WTC11 (cell line): ENCODE results near the gene YTHDF1.

Experiments used
- CBFB ChIP-seq: sonication (generic); formaldehyde crosslinking; IDR thresholded peaks from 2 replicates; pipeline ENCODE4 v1.8.1; 2022; ENCODE audit warnings: mild to moderate bottlenecking, low read depth, missing genetic modification reagents
- CTCF ChIP-seq: fragments of 200-600 bp; IDR thresholded peaks from 2 replicates; pipeline ENCODE4 v1.8.0; 2022; ENCODE audit warnings: antibody characterized with exemption
- FOXP4 ChIP-seq: sonication (generic); formaldehyde crosslinking; IDR thresholded peaks from 2 replicates; pipeline ENCODE4 v1.8.0; 2022; ENCODE audit warnings: mild to moderate bottlenecking, missing genetic modification reagents
- NR2C2 ChIP-seq: sonication (generic); formaldehyde crosslinking; IDR thresholded peaks from 2 replicates; pipeline ENCODE4 v1.8.0; 2022; ENCODE audit warnings: mild to moderate bottlenecking, missing genetic modification reagents
- SMAD4 ChIP-seq: sonication (generic); formaldehyde crosslinking; IDR thresholded peaks from 2 replicates; pipeline ENCODE4 v1.8.0; 2022; ENCODE audit warnings: mild to moderate bottlenecking, missing genetic modification reagents
- USF2 ChIP-seq: sonication (generic); formaldehyde crosslinking; IDR thresholded peaks from 2 replicates; pipeline ENCODE4 v1.8.1; 2023; ENCODE audit warnings: mild to moderate bottlenecking, missing genetic modification reagents, moderate library complexity
- ZBTB21 ChIP-seq: sonication (generic); formaldehyde crosslinking; IDR thresholded peaks from 2 replicates; pipeline ENCODE4 v1.8.1; 2023; ENCODE audit warnings: mild to moderate bottlenecking, missing genetic modification reagents, borderline replicate concordance
- ZNF121 ChIP-seq: sonication (generic); formaldehyde crosslinking; IDR thresholded peaks from 2 replicates; pipeline ENCODE4 v1.8.0; 2023; ENCODE audit warnings: missing genetic modification reagents
- ZNF671 ChIP-seq: fragments of 250-450 bp; sonication (Bioruptor Pico); IDR thresholded peaks from 2 replicates; pipeline ENCODE4 v1.8.0; 2021; ENCODE audit warnings: mild to moderate bottlenecking

- TF ChIP-seq CTCF, result no peak
- TF ChIP-seq ZBTB21 (CRISPR knock-in tag), result no peak
- no peak for TF ChIP-seq CBFB (CRISPR knock-in tag)
- no peak for TF ChIP-seq ZNF671 (CRISPR knock-in tag)
- no peak for TF ChIP-seq NR2C2 (CRISPR knock-in tag)
- TF ChIP-seq USF2 (CRISPR knock-in tag), result no peak
- no peak for TF ChIP-seq SMAD4 (CRISPR knock-in tag)
- no peak for TF ChIP-seq FOXP4
- no peak for TF ChIP-seq ZNF121 (CRISPR knock-in tag)
Observed at GRCh38 chr20:63192721-63193120, 23.2 kb downstream of the YTHDF1 start.
